ENCODE measurements around the gene MAMSTR.
A peak's percentile ranks its signal among the peaks of the same experiment; 100 is the strongest.

MAMSTR gene

DNA sequence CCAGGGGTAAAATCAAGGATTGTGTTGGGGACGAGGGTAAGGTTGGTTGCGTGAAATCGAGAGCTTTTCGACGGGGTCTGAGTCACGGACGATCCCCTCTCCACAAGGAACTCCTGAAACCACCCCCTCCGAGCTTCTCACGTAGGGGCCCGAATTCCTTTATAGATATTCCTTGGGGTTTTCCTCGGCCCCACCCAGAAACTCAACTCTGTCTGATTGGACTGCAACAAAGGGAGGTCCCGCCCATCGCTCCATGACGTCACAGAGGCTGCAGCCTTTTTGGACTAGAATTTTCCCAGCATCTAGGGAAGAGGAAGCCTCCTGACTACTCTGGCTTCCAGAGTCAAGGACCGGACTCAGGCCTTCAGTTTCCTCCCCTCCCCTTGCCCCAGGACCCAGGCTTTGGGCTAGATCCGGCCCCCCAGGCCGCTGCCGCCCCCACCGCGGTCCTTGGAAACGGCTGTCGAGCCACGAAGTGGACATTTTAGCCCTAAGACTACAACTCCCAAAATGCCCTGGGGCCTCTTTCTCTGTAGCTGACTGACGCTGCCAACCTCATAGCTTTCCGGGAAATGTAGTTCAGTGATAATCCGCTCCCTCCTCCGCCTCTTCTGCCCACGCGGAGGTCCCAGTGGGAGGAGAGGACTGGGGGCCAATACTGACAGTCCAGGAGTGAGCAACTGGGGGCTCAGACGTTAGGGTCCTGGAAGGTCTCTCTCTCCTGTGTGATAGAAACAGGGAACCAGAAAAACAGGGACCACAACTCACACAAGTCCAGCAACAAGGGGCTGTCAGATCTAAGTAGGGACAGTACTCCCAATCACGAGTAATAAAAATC, 27.4 kb upstream of the MAMSTR start, which contains the start of gene IZUMO1:
Gene IZUMO1, minus strand, starts transcription at position 172 of the 838 bp plus-strand sequence. CDS start 1,050 bp downstream, outside the sequence.
- DNase-seq: peak in 49 of 51 donors; percentile 4 to 90 (median 54)

- DNase-seq: no peak
Observed at GRCh38 chr19:48746110-48746509, 26.6 kb upstream of the MAMSTR start.

GRCh38 chr19:48745208-48745995, 25.9 kb upstream of the MAMSTR start:
- DNase-seq: peak in 35 of 51 donors; percentile 1 to 74 (median 38)

DNA sequence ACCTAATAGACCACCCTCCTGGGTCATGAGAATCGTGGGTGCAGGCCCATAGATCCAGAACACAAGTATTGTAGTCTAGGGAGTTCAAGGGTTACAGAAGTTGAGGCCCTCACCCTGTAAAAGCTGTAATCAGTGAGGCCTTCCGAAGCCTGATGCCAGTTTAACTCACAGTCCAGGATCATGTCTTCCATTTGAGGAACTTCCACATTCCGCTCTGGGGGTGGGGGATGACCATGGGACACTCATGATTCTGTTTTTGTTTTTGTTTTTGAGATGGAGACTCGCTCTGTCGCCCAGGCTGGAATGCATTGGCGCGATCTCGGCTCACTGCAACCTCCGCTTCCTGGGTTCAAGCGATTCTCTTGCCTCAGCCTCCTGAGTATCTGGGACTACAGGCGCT, 22.6 kb upstream of the MAMSTR start:
- DNase-seq: no peak

DNA sequence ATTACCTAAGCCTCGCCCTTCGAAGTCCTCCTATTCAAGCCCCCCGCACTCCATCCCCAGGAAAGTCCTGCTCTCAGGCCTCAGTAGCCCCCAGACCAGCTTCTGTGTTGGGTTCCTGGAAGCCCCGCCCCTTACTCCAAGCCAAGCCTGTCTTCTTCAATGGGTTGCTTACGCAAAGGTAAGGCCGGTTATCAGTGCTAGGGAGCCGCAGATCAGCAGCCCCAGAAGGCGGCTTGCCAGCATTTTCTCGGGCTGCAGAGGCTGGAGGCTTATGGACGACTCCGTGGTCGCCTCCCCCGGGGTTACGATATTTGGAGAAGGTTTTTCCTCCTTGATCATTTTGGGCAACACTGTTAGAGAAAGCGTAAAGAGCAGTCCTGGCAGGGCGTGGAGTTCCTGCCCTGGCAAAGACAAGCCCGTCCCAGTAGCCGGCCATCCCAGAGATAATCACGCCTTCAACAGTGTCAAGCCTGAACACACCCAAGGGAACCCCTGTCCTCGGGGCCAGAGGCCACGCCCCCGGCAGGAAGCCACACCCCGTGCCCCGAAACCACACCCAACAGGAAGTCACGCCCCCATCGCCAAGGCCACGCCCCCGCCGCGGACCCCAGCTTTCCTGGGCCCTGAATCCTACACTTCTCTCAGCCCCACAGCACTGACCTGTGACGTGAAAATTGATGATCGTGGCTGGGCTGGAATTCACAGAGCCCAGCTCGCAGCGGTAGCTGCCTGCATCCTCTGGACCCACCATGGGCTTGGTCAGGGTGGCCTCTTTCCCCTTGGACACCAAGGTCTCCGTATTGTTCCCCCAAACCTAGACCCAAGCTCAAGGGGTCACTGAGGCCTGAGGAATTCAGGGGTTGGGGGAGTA, 21.8 kb upstream of the MAMSTR start:
- peak in 1 of 51 donors; percentile 2 for DNase-seq

GRCh38 chr19:48740164-48740972, 20.8 kb upstream of the MAMSTR start, which contains the start of gene RASIP1:
RASIP1 (minus strand) TSS chr19:48740610; CDS start chr19:48740282, 328 bp downstream.
- no peak for DNase-seq

- DNase-seq: no peak
Observed at GRCh38 chr19:48739404-48740163, 20.1 kb upstream of the MAMSTR start.

DNA sequence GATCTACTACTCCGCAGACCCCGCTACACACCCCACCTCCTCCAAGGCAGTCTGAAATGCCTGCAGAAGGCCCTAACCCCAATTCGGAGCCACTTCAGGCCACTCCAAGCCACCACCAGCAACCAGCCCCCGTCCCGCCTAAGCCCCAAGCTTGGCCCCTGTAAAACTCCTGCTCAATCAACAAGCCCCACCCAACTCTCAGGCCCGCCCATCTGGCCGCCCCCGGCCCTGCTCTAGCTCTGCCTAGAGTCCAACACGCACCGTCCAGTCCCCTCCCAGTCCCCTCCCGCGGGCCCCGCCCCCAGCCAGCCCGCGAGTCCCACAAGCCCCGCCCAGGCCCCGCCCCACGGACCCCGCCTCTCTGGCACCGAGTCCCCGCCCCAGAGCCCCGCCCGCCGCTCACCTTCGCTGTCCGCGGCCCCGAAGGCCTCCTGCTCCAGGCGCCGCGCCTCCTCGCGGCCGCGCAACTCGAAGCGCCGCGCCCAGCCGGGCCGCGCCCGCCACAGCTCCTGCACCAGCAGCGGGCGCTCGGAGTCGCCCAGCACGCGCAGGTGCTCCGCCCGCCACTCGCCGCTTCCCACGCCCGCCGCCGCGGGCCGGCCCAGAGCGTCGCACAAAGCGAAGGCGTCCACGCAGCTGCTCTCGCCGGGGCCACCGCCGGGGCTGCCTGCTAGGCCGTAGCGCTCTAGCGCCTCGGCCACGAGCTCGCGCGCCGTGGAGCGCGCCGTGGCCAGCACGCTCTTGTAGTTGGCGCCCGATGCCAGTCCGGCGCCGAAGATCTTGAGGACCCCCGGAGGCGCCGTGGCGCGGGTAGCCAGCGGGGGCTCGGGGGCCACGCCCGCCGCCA, 19.3 kb upstream of the MAMSTR start:
- DNase-seq: peak in 47 of 51 donors; percentile 22 to 89 (median 64)

DNA sequence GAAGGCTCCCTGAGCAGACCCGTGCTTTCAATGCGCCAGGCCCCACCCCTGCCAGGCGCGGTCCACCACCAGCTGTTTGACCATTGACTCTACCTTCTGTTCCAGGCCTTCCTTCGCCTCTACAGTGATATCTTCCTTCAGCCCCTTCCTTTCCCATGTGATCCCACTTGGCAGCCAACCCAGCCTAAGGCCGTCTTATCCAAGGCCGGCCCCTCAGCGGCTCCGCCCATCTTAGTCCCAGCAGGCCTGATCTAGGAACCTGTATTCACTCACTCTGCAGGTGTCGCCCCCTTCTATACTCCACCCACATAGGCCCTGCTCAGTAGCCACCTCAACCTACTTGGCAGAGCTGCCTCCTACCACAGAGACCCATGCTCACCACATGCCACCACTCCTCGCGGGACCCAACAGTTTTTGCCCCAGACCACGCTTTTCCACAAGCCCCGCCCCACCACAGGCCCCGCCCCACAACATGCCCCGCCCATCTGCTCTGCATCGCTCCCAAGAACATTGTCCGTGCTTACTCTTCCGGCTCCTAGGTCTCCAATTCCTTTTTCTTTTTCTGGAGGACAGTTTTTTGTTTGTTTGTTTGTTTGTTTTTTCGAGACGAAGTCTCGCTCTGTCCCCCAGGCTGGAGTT, 18.0 kb upstream of the MAMSTR start:
- DNase-seq: no peak

- no peak for DNase-seq
Observed at GRCh38 chr19:48735031-48735615, 15.6 kb upstream of the MAMSTR start.

DNA sequence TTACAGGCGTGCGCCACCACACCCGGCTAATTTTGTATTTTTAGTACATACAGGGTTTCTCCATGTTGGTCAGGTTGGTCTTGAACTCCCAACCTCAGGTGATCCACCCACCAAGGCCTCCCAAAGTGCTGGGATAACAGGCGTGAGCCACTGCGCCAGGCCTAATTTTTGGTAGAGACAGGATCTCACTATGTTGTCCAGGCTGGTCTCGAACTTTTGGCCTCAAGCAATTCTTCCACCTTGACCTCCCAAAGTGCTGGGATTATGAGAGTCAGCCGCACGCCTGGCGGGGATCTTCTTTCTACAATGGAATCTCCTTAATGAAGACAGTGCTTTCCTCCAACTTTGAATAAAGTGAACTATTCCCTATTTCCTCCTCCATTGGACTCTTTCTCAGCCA, 15.1 kb upstream of the MAMSTR start:
- no peak for DNase-seq

- no peak for DNase-seq
Observed at GRCh38 chr19:48731452-48731851, 11.9 kb upstream of the MAMSTR start.

- DNase-seq: no peak
Observed at GRCh38 chr19:48728911-48729664, 9.6 kb upstream of the MAMSTR start.

DNA sequence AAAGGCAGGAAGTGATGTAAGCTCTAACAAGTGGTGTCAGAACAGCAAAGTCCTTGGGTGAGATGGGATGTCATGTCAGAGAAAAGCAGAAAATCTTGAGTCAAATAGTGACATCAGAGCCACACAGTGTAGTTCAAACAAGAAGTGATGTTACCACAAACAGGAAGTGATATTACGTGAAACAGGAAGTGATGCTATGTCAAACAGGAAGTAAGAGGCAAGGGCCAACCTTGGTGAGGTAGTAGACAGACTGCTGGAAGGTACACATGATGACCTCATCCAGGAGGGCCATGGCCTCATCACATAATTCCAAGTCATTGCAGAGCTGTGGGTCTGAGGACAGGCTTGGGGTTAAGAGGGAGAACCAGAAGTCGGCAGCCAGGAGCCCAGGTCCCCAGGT, 7.0 kb upstream of the MAMSTR start:
- no peak for DNase-seq

GRCh38 chr19:48724796-48725753, 5.5 kb upstream of the MAMSTR start:
- peak in 6 of 51 donors; percentile 13 to 62 (median 16) for DNase-seq

Data from hypothalamus (tissue), 51 donors.